Measurements from ENCODE around the gene IGFALS. TPM values are rescaled to one million over a fixed set of nuclear protein-coding genes. Genes with fewer than 3 reads are reported as not detected.

Gene IGFALS
- total RNA-seq, 1 donor from 2014 or later, result not detected

- no peak for DNase-seq (ENCODE audit: low read depth, low spot score)
These were observed 27.3 kb downstream of the IGFALS start for GRCh38 chr16:1766231-1766630.

- no peak for DNase-seq (ENCODE audit: low read depth, low spot score)
These were observed 27.7 kb downstream of the IGFALS start for GRCh38 chr16:1765826-1766225.

- no peak for DNase-seq (ENCODE audit: low read depth, low spot score)
These were observed 28.5 kb downstream of the IGFALS start for GRCh38 chr16:1764971-1765370.

- no peak for DNase-seq (ENCODE audit: low read depth, low spot score)
These were observed 29.7 kb downstream of the IGFALS start for GRCh38 chr16:1763521-1764511.

GRCh38 chr16:1762879-1763520 is 30.5 kb downstream of the IGFALS start:
- no peak for DNase-seq (ENCODE audit: low read depth, low spot score)

GRCh38 chr16:1762196-1762878 is 31.2 kb downstream of the IGFALS start:
- no peak for DNase-seq (ENCODE audit: low read depth, low spot score)

- DNase-seq (ENCODE audit: low read depth, low spot score), result no peak
These were observed 31.8 kb downstream of the IGFALS start for GRCh38 chr16:1761751-1762150.

- DNase-seq (ENCODE audit: low read depth, low spot score), result no peak
These were observed 32.6 kb downstream of the IGFALS start for GRCh38 chr16:1760911-1761310.

GRCh38 chr16:1759511-1759910 is 34.0 kb downstream of the IGFALS start:
- DNase-seq (ENCODE audit: low read depth, low spot score), result no peak

GRCh38 chr16:1758923-1759322 is 34.6 kb downstream of the IGFALS start:
- DNase-seq (ENCODE audit: low read depth, low spot score), result no peak

- DNase-seq (ENCODE audit: low read depth, low spot score), result no peak
These were observed 35.6 kb downstream of the IGFALS start for GRCh38 chr16:1757714-1758461.

- no peak for DNase-seq (ENCODE audit: low read depth, low spot score)
These were observed 39.3 kb downstream of the IGFALS start for GRCh38 chr16:1754204-1754603.

- no peak for DNase-seq (ENCODE audit: low read depth, low spot score)
These were observed 40.7 kb downstream of the IGFALS start for GRCh38 chr16:1752853-1753252.

- DNase-seq (ENCODE audit: low read depth, low spot score), result no peak
These were observed 41.6 kb downstream of the IGFALS start for GRCh38 chr16:1751946-1752345.

- DNase-seq (ENCODE audit: low read depth, low spot score), result no peak
These were observed 44.1 kb downstream of the IGFALS start for GRCh38 chr16:1749152-1750117.

GRCh38 chr16:1747934-1748333 is 45.6 kb downstream of the IGFALS start:
- DNase-seq (ENCODE audit: low read depth, low spot score), result no peak

- no peak for DNase-seq (ENCODE audit: low read depth, low spot score)
These were observed 46.8 kb downstream of the IGFALS start for GRCh38 chr16:1746693-1747195.

- DNase-seq (ENCODE audit: low read depth, low spot score), result no peak
These were observed 47.4 kb downstream of the IGFALS start for GRCh38 chr16:1745900-1746692.
